ENCODE results near the gene KRT72.

KRT72 gene

DNA sequence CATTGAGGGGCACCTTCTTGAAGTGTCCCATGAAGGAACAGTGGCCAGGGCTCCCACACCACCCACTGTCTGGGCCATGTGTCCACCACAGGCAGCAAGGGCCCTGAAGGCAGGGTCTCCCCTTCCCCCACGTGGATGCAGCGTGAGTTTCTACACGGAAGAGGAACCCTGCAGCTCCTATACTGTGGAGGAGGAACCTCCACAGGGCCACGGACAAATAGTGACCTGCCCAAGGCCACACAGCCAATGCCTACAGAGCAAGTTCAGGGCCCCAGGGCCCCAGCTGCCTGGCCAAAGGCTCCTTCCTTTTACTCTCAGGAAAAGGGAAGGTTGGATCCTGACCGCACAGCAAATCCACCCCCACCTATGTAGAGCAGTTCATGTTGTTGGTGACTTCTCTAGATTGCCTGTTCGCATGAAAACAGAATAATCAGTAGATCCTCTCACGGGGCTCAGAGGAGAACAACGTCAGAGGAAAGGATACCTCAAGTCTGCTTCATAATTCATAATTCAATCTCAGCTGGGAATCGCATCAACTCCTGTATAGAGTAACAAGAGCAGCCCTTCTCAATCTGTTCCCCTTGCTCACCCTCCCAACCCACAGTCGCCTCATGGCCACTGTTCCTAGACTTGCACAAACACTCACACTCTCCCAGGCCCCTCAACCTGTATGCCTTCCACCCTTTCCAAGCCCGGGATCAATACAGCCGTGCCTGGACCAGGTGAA is 28.2 kb upstream of the KRT72 start:
- DNase-seq, result no peak

DNA sequence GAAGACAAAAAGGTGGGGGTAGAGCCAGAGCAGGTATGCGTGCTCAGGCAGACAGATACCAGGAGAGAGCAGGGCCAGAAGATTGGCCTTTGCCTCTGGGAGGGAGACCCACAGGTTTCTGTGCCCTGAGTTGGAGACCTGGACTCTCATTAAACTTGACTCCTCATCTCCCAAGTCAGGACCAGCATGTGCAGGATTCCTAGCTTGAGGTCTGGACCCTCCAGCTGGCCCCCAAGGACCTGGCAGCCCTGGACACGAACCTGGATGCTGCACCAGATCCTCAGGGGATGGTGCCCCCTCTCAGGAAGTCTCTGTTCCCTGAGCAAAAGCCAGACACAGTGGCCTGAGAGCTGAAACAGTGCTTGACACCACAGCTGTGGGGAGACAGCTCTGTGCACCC is 27.6 kb upstream of the KRT72 start:
- no peak for DNase-seq

DNA sequence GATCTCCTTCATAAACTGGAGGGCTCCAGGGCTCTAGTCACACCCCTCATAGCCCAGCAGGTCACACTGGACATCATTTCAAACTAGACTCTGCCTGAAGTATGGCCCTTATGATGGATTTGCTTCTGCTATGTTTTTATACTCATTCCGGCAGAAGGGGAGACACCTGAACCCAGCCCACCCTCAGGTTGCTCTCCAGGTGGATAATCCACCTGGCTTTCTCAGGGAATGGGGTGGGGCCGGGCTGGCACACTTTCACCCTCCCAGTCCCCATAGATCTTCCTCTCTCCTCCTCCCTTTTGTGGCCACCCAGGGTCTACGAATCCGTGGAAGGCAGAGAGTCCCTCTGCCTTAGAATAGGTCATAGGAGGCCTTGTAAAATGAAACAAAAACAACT is 26.8 kb upstream of the KRT72 start:
- DNase-seq, result no peak

GRCh38 chr12:52627395-52628110 is 26.3 kb upstream of the KRT72 start:
- no peak for DNase-seq

- no peak for DNase-seq
Observed at GRCh38 chr12:52622349-52622748, 21.1 kb upstream of the KRT72 start.

- no peak for DNase-seq
Observed at GRCh38 chr12:52618866-52619265, 17.6 kb upstream of the KRT72 start.

- DNase-seq, result no peak
Observed at GRCh38 chr12:52618216-52618615, 17.0 kb upstream of the KRT72 start, which contains the start of gene KRT73. Gene KRT73 (minus strand): TSS chr12:52618559. CDS start chr12:52618524, 35 bp downstream.

DNA sequence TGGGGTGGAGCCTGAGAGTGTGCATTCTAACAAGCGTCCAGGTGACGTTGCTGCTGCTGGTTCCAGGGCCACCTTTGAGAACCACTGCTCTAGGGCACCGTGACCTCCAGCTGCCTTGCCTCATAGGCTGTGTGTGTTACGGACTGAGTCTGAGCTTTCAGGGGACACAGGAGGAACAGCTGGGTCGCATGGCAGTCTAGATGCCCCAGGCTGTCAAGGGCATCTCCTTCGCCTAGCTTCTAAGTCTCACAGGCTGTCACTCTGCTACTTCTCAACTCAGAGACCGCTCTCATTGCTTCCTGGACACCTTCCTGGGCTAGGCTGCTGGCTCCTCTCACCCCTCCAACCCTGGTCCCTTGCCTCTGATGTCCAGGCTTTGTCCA is 16.1 kb upstream of the KRT72 start:
- DNase-seq, result no peak

GRCh38 chr12:52616680-52617402 is 15.6 kb upstream of the KRT72 start:
- no peak for DNase-seq

DNA sequence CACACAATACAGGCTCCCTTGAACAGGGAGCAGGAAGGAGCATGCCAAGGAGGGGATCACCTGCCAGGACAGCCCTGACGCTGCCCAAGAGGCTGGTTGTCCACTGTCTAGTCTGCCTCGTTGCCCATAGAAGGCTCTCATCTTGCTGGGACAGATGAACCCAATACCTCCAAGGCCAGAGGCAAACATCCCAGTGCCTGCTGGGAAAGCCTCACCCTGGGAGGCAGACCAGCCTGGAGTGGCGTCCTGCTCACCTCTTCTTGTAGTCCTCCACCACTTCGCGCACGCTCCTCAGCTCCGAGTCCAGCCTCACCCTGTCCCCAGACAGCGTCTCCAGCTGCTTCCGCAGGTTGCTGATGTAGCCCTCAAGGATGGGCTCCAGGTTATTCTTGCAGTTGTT is 14.6 kb upstream of the KRT72 start:
- DNase-seq, result no peak

GRCh38 chr12:52615208-52615868 is 14.1 kb upstream of the KRT72 start:
- no peak for DNase-seq

GRCh38 chr12:52614381-52615207 is 13.3 kb upstream of the KRT72 start:
- DNase-seq, result no peak

DNA sequence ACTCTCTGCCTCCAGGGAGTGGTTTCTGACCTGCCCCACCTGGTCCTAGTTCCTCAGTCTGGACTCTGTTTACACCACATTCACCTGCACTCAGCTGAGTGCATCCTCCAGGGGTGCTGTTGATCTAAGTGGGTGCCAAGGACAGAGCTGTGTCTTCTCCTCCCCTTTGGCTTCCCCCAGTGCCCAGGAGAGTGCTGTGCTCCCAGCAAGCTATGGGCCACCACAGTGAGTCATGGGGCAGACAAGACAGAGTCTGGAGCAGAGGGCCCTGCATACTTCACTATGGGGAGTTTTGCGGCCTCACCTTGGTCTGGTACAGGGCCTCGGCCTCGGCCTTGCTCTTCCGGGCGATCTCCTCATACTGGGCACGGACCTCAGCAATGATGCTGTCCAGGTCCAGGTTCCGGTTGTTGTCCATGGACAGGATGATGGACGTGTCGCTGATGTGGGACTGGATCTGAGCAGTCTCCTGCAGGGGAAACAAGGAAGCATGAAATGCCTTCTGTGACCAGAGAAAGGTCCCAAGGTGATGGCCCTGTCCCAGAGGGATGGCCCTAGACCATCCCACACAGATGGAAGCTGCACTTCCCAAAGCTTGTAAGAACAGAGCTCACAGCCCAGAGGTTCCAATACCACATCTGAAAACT is 12.2 kb upstream of the KRT72 start:
- no peak for DNase-seq

GRCh38 chr12:52612431-52613383 is 11.4 kb upstream of the KRT72 start:
- DNase-seq, result no peak

- no peak for DNase-seq
Observed at GRCh38 chr12:52611080-52611468, 9.8 kb upstream of the KRT72 start.

DNA sequence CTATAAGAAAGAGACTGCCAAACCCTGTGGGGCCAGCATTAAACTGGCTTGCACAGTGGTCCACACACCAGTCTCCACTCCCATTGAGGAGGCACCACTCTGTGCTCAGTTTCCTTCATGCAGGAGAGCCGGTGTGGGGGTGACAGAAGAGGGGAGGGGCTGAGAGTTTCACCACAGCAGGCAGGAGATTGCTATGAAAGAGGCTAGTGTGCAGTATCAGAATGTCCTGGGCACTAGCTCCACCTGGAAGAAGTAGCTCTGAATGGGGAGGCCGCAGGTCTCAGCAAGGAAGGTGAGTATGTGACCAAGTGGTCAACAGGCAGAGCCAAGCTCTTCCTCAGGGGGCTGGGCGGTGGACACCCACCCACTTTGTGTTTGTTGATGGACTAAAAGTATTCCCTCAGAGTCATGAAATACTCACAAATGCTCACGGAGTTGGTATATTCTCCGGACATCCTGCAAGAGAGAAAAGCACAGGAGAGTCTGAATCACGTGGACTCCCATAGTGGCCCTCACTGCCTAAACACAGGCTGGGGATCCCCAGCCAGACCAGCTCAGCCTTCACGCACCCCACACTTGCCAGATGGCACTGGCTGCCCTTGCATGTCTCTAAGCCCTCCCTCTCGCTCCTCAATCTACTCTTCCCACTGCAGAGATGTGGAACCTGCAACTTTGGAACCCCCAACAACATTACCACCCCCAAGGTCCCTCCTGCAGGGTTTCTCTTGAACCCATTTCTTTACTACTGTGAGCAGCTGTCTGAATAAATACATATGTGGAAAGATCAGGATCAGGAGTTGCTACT is 7.8 kb upstream of the KRT72 start:
- DNase-seq, result no peak

DNA sequence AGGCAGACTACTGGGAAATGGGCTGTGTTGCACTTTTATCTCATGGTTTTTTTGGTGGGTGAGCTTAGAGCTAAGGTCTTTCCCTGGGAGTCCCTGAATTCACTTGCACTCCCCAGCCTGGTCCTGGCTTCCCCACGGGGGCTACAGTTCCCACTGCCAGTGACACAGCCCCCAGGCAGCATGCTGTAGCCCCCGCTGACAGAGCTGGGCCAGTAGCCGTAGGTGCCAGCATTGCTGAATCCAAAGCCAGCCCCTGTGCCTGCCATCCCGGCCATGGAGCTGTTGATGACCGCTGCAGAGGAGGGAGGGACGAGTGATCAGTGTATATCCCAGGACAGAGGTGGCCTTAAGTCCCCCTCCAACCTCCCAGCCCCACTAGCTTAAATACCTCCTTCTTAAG is 6.9 kb upstream of the KRT72 start:
- DNase-seq, result no peak

GRCh38 chr12:52607314-52607713 is 6.1 kb upstream of the KRT72 start:
- DNase-seq, result no peak

GRCh38 chr12:52606581-52607218 is 5.4 kb upstream of the KRT72 start:
- DNase-seq, result no peak

Data from DMS53 (cell line).